GM18951 (cell line): ENCODE measurements around the gene FMN1.

Experiments
- POLR2A ChIP-seq: IDR thresholded peaks from 4 replicates; pipeline ENCODE4 v1.6.1; 2011; ENCODE audit warnings: mild to moderate bottlenecking; ENCODE audit not compliant: insufficient read length, insufficient read depth; ENCODE audit errors: extremely low read depth
- in situ Hi-C: fragments of 300-500 bp; cut with MboI; formaldehyde crosslinking; loops from one replicate; pipeline ENCODE4 v1.12.0; 2022; ENCODE audit warnings: low sequenced_read_pairs, mixed read lengths, inconsistent platforms; ENCODE audit not compliant: unreplicated experiment

The FMN1 gene

DNA sequence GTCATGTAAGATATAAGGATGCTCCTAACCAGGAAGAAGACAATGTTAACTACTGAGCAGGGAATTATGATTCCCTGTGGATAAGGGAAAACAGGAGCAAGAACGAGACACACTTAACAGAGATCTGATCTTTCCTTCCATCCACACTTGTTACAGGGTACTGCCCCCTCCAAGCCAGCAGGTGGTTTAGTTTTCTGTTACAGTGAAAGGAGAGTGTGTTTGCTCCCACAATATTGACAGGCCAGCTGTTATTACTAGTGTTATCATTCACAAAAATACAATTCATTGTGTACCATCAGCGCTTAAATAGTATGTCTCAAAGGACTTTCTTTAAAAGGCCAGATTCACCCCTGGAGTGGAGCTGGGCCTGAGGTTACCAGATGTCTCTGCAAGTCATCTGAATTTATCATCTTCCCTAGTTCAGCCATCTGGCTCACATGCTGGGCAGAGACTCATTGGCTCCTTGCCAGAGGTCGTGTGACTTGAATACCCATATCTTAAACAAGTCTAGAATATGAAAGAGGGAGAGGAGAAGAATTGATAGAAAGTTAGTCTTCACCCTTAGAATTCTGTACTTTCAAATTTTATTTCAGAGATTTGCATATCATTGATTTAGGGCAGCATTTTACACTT lies 16.8 kb upstream of the FMN1 start:
- in situ Hi-C loops: no loop called here
- TF ChIP-seq POLR2A: no peak

DNA sequence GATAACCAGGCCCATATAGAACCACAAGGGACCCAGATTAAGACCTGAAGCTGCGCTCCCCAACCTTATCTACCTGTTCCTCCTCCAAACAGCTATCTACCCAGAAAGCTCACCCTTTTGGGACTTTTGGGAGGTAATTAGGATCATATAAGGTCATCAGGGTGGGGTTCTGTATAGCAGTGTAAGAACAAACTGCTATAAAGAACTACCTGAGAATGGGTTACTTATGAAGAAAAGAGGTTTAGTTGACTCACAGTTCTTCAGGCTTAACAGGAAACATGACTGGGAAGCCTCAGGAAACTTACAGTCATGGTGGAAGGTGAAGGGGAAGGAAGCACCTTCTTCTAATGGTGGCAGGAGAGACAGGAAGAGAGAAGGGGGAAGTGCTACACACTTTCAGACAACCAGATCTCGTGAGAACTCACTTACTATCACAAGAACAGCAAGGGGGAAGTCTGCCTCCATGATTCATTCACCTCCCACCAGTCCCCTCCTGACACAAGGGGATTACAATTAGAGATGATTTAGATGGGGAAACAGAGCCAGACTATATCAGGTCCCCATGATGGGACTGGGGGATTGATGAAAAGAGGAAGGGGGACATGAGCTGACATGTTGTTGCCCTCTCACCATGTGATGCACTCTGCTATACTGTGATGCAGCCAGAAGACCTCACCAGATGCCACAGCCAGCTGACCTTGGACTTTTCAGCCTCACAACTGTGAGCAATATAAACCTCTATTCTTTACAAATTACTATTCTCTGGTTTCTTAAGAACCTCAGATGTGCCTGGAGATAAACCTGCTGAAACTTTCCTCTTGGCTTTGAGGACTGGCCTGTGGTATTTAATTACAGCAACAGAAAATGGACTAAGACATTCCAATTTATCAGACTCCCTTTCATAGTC lies 15.3 kb upstream of the FMN1 start:
- TF ChIP-seq POLR2A: no peak
- in situ Hi-C loops: no loop called here

DNA sequence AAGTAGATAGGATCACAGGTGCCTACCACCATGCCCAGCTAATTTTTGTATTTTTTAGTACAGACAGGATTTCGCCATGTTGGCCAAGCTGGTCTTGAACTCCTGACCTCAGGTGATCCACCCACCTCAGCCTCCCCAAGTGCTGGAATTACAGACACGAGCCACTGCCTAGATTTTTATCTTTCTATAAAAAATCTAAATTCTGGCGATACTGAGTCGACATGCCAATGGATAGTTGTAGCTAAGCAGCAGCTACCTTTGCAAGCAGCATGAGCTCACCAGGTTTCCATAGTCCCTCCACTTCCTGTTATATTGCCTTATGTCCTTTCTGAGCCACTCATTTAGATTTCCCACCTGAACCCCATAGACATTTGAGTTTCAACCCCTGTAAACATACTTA lies 13.1 kb upstream of the FMN1 start:
- in situ Hi-C loops: no loop called here
- no peak for TF ChIP-seq POLR2A

DNA sequence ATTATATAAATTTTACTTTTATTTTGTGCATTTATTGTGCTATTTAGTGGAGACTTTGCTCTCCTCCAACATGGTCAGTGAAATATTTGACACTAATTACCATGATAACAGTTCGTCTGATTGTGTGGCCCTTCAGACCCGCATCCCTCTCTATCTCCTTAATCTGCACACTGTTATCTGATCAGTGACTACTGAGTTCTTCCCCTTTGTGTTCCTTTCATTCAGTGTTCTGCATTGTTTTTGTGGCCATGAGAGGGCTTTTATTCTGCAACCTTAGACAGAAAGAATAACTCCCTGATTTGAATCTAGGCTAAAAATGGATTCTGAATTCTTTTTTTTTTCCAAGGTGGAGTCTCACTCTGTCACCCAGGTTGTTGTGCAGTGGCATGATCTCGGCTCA lies 11.9 kb upstream of the FMN1 start:
- in situ Hi-C loops: no loop called here
- no peak for TF ChIP-seq POLR2A

DNA sequence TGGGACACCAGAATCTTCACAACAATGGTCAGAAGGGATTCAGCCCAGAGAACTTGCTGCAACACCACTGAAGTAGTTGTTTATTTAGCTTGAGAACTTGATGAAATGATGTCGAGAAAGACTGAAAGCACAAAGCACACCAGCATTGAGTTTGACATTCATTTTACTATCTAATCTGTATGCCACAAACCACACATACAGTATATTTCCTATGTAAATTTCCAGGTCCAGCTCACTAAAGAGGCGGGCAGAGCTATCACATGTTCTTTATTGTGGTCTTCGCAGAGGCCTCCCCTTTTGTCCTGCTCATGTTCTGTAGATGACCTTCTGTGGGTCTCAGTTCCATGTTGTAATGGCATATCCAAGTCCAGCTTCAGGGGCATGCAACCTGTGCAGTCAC lies 10.4 kb upstream of the FMN1 start:
- in situ Hi-C loops: no loop called here
- no peak for TF ChIP-seq POLR2A

DNA sequence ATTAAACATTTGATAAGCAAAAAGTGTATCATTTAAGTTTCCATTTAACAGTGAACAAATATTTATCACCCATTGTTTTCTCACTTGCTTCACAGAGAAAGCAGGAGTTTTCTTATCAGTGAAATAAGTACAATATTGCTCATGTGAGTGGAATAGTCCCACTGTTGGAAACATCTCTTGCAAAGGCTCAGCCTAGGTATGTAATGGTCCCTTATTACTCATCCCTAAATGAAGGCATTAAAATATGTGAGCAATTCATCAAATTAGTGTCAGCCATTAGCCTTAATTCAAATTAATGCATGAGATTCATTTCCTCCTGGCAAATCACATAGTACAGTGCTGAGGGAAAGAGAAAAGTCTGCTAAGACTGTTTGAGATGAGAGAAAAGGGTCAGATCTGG lies 9.6 kb upstream of the FMN1 start:
- in situ Hi-C loops: no loop called here
- no peak for TF ChIP-seq POLR2A

DNA sequence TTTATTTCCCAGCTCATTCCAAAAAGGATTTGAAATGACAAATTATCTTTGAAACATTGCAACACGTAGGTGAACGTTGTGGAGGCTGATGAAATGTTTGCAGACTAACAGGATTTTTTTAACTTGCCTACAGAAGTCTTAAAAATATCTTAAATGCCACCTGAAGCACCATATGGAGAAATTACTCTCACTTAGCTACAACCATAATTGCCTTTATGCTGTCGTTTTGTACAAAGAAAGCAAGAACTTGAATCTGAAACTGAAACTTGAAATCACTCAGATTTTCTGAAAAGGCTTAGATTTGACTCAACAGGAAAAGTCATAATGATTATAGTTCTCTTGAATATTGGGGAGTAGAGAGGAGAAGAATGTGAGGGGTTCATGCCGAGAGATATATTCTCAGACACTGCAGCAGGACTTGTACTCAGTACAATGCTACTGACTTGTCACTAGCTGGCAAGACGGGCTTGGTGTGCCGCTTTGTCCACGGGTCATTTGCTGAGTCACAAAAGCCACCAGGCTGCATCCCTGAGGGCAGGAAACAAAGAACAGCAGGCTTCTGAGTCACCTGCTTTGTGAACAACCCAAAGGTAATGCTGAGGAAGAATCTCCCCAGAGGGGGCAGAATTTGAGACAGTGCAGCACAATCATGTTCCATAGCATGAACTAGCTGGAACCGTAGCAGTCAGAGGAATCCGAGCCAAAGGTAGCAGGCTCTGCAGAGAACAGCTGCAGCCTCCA lies 7.1 kb upstream of the FMN1 start:
- in situ Hi-C loops: no loop called here
- no peak for TF ChIP-seq POLR2A

DNA sequence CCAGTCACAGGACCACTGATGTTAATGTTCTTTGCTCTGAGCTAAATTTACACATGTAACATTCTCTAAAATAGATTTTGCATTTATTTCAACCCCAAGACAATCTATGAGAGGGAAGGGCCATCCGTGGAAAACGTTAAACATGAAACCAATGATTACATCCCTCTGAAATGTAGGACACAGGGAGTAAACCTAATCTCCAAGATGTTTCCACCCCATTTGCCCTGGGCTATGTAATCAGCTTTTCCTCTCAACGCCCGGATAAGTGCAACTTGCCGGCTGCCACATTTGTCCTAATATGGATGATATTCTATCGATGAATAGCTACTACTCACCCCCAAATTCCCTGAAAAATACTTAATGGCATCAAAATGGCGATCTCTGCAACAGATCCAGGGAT lies 6.4 kb upstream of the FMN1 start:
- in situ Hi-C loops: no loop called here
- no peak for TF ChIP-seq POLR2A

DNA sequence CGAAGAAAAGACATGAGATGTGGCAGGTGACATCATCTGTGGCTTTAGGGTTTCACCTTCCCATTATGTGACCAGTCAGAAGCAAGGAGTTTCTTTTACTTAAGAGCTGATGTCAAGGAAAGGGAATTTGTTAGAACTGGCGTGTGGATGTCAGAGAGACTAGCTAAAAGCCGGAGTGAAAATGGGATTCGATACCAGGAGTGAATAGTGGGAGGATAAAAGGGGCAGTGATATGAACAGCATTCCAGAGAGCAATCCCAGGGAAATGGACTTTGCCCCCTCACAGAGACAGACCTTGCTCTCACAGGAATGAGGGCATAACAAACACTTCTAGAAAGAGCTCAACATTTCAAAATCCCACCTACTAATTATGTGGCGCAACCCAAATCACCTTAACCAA lies 5.9 kb upstream of the FMN1 start:
- in situ Hi-C loops: no loop called here
- TF ChIP-seq POLR2A: no peak

DNA sequence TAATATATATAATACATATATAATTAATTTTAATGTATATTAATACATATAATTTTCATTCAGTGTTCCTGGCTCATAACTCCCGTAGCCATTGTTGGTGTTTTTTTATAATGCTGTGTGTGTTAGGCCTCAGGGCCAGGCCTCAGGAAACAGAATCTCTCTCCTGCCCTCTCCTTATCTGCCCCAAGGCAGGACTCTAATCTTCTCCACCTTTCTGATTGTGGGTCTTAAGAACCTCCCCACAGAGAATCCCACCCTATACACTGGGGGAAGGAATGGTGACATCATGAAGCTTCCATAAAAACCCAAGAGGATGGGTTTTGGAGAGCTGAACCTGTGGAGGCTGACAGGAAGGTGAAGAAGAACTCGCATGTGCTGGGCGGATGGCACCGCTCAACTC lies 4.0 kb upstream of the FMN1 start:
- in situ Hi-C loops: no loop called here
- no peak for TF ChIP-seq POLR2A

DNA sequence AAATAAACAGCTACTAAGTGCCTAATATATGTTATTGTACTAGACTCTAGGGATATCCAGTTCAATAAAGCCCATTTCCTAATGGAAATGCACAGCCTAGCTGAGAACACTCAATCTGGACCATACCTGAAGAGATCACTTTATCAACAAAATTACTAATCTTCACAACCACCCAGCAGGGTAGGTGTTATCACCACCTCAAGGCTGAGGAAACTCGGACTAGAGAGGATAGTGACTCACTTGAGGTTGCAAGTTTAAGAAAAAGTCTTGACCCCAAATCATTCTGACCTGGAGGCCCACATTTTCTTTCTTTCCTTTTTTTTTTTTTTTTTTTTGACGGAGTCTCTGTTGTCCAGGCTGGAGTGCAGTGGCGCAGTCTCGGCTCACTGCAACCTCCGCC lies 3.1 kb upstream of the FMN1 start:
- TF ChIP-seq POLR2A: no peak
- in situ Hi-C loops: no loop called here

DNA sequence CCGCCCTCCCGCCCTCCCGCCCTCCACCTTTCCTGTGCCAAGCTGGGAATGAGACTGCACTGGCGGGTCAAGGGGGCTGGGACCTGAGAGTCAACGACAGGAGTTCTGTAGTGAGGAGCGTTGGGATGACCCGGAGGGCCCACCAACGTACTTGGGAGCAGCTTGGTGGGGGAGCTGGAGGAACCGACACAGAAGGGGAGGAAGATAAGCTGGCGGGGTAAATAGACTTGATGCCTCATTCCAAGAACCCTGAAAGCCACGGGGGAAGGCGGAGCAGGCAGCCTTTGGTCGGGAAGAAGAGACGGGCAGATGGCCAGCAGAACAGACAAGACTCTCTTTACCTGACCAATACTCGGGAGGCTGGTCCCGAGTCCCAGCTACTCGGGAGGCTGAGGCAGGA lies 277 bp downstream of the FMN1 start:
- in situ Hi-C loops: no loop called here

DNA sequence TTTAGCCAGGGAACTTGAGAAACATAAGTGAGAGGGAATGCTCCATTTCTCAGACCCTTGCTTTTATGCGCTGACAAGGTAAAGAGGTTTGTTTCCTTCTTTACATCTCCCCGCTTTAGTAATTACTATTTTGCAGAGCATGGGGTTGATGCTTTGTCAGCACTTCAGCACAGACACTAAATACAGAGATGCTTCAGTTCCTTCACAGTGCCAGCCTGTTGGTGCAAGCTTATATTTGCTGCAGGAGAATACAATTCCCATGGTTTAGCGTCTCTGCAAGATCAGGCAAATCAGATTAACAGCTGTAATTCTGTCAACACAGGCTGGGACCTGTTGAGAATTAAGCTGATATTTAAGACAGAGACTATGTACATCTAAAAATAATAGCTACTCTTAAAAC lies 2.9 kb downstream of the FMN1 start:
- in situ Hi-C loops: no loop called here
- no peak for TF ChIP-seq POLR2A

More for the DNA sequence above, 277 bp downstream of the FMN1 start:
- TF ChIP-seq POLR2A: no peak
